Mesenchymal stem cell (in vitro differentiated cells and primary cell): ENCODE measurements around the gene UBR3.
A peak's percentile ranks its signal among the peaks of the same experiment; 100 is the strongest.
"Not testable (repeated sequence)": the region's sequence is repeated elsewhere in the genome, so short reads cannot be mapped to it uniquely, and the experiment has no call there.

Source experiments
- DNase-seq: peaks from one replicate; pipeline ENCODE4 v3.0.0-alpha.2; 2013
- H2AFZ ChIP-seq: one replicate; pipeline ENCODE4 v1.6.1; 2013; ENCODE audit warnings: low read depth, mild to moderate bottlenecking, control low read depth, inconsistent platforms, low read length, moderate library complexity
- H2AK5ac ChIP-seq: 2 replicates; pipeline ENCODE4 v1.6.1; 2013; ENCODE audit warnings: low read length, moderate library complexity, mild to moderate bottlenecking, inconsistent platforms; ENCODE audit not compliant: severe bottlenecking
- H2BK120ac ChIP-seq: one replicate; pipeline ENCODE4 v1.6.1; 2013; ENCODE audit warnings: low read depth, mild to moderate bottlenecking, inconsistent platforms, low read length, moderate library complexity
- H2BK12ac ChIP-seq, 2 experiments: one replicate each; pipeline ENCODE4 v1.6.1; 2013; ENCODE audit warnings: inconsistent platforms in 2 of 2, low read length in 2 of 2, mild to moderate bottlenecking in 2 of 2, moderate library complexity in 2 of 2, control low read depth in 1 of 2
- H2BK15ac ChIP-seq: one replicate; pipeline ENCODE4 v1.6.1; 2013; ENCODE audit warnings: mild to moderate bottlenecking, low read depth, inconsistent platforms; ENCODE audit not compliant: poor library complexity, severe bottlenecking
- H2BK5ac ChIP-seq: 2 replicates; pipeline ENCODE4 v1.6.1; 2013; ENCODE audit warnings: low read depth, mild to moderate bottlenecking, low read length, control low read depth, inconsistent platforms; ENCODE audit not compliant: poor library complexity, severe bottlenecking
- H3K14ac ChIP-seq, 2 experiments: one replicate each; pipeline ENCODE4 v1.6.1; 2013; ENCODE audit warnings: inconsistent platforms in 2 of 2, low read length in 2 of 2, control low read depth in 1 of 2, mild to moderate bottlenecking in 1 of 2, moderate library complexity in 1 of 2
- H3K18ac ChIP-seq, 2 experiments: one replicate each; pipeline ENCODE4 v1.6.1; 2013; ENCODE audit warnings: inconsistent platforms in 2 of 2, low read length in 2 of 2, control low read depth in 1 of 2, low read depth in 1 of 2, mild to moderate bottlenecking in 1 of 2
- H3K23ac ChIP-seq, 2 experiments: one replicate each; pipeline ENCODE4 v1.6.1; 2013; ENCODE audit warnings: inconsistent platforms in 2 of 2, low read length in 2 of 2, mild to moderate bottlenecking in 2 of 2, moderate library complexity in 2 of 2, control low read depth in 1 of 2
- H3K27ac ChIP-seq: 2 replicates; pipeline ENCODE4 v1.5.1; 2013; ENCODE audit warnings: mild to moderate bottlenecking, moderate library complexity, low read length, control low read depth, inconsistent platforms; ENCODE audit not compliant: poor library complexity, severe bottlenecking
- H3K27me3 ChIP-seq, 2 experiments: 2 replicates each; pipeline versions ENCODE4 v1.6.1 to v1.7.0; 2013; ENCODE audit warnings: low read length in 2 of 2, mild to moderate bottlenecking in 2 of 2, moderate library complexity in 2 of 2, control low read depth in 1 of 2, inconsistent platforms in 1 of 2; ENCODE audit not compliant: control insufficient read depth in 1 of 2, insufficient read depth in 1 of 2
- H3K36me3 ChIP-seq, 2 experiments: 2 replicates each; pipeline versions ENCODE4 v1.6.1 to v1.7.0; 2013; ENCODE audit warnings: low read length in 2 of 2, control low read depth in 1 of 2, inconsistent platforms in 1 of 2, low read depth in 1 of 2, mild to moderate bottlenecking in 1 of 2; ENCODE audit not compliant: insufficient read depth in 2 of 2, control insufficient read depth in 1 of 2
- H3K4ac ChIP-seq, 2 experiments: one replicate each; pipeline ENCODE4 v1.6.1; 2013; ENCODE audit warnings: inconsistent platforms in 2 of 2, low read length in 2 of 2, mild to moderate bottlenecking in 2 of 2, moderate library complexity in 2 of 2, control low read depth in 1 of 2, low read depth in 1 of 2
- H3K4me1 ChIP-seq: 2 replicates; pipeline ENCODE4 v1.6.1; 2013; ENCODE audit warnings: low read depth, low read length, control low read depth; ENCODE audit not compliant: control insufficient read depth, insufficient read depth
- H3K4me2 ChIP-seq: 2 replicates; pipeline ENCODE4 v1.6.1; 2013; ENCODE audit warnings: low read length, mild to moderate bottlenecking, inconsistent platforms; ENCODE audit not compliant: poor library complexity, severe bottlenecking
- H3K4me3 ChIP-seq, 2 experiments: 2 replicates each; pipeline versions ENCODE4 v1.5.1 to v1.7.0; 2013; ENCODE audit warnings: low read length in 2 of 2, mild to moderate bottlenecking in 2 of 2, control low read depth in 1 of 2, low read depth in 1 of 2; ENCODE audit not compliant: insufficient read depth in 1 of 2
- H3K79me1 ChIP-seq: replicated peaks from 2 replicates; pipeline ENCODE4 v1.6.1; 2013; ENCODE audit warnings: mild to moderate bottlenecking, control low read depth, low read length, inconsistent platforms; ENCODE audit not compliant: poor library complexity, severe bottlenecking
- H3K9ac ChIP-seq: 2 replicates; pipeline ENCODE4 v1.7.0; 2013; ENCODE audit warnings: mild to moderate bottlenecking, low read length, moderate library complexity
- H3K9me3 ChIP-seq: 2 replicates; pipeline ENCODE4 v1.7.0; 2013; ENCODE audit warnings: mild to moderate bottlenecking, low read length; ENCODE audit not compliant: control insufficient read depth
- H4K8ac ChIP-seq: one replicate; pipeline ENCODE4 v1.6.1; 2013; ENCODE audit warnings: inconsistent platforms, mild to moderate bottlenecking, low read length, moderate library complexity
- H4K91ac ChIP-seq: one replicate; pipeline ENCODE4 v1.6.1; 2013; ENCODE audit warnings: mild to moderate bottlenecking, low read length, inconsistent platforms
- WGBS: methylation state at CpG from one replicate; pipeline ENCODE4 v1.1.7; 2013; ENCODE audit warnings: mixed read lengths; 5-methylcytosine and 5-hydroxymethylcytosine counted together

The UBR3 gene

GRCh38 chr2:169933124-169933711, 106.0 kb downstream of the UBR3 start:
- Histone ChIP-seq H3K4me3 (peak overlapping the region in 1 of 2 experiments; percentile 49), H3K4me1 (no peaks in the 10 kb centered on the region), H3K4ac (no peak overlapping the region), H3K18ac (no peak overlapping the region), H2AK5ac (no peak overlapping the region), H3K23ac (no peak overlapping the region), H2BK12ac (no peak overlapping the region), H3K14ac (no peak overlapping the region), H2BK120ac (no peak overlapping the region), H2BK15ac (no peak overlapping the region), H2BK5ac (no peak overlapping the region), H3K9ac (peak overlapping the region; percentile 87), H3K9me3 (no peaks in the 10 kb centered on the region), H3K27me3 (no peaks in the 10 kb centered on the region), H2AFZ (no peak overlapping the region), H3K79me1 (peaks cover 2% of the 10 kb centered on the region), H3K36me3 (peaks cover 0 to 22% of the 10 kb centered on the region in 2 experiments), H4K8ac (no peak overlapping the region), H4K91ac (no peak overlapping the region), H3K4me2 (no peak overlapping the region), H3K27ac (no peak overlapping the region)
- DNase-seq, result peak; percentile 45
- WGBS, result no CpG with 5 or more reads among the region's 2 CpGs

DNA sequence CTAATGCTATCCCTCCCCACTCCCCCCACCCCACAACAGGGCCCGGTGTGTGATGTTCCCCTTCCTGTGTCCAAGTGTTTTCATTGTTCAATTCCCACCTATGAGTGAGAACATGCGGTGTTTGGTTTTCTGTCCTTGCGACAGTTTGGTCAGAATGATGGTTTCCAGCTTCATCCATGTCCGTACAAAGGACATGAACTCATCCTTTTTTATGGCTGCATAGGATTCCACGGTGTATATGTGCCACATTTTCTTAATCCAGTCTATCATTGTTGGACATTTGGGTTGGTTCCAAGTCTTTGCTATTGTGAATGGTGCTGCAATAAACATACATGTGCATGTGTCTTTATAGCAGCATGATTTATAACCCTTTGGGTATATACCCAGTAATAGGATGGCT, 109.4 kb downstream of the UBR3 start:
- H3K14ac ChIP-seq, H4K91ac ChIP-seq, H4K8ac ChIP-seq, H3K4me2 ChIP-seq, H3K27me3 ChIP-seq, H2AK5ac ChIP-seq, H2BK5ac ChIP-seq, H3K27ac ChIP-seq, H3K23ac ChIP-seq, H3K79me1 ChIP-seq, H3K9ac ChIP-seq, H3K18ac ChIP-seq, H3K4ac ChIP-seq, H2BK12ac ChIP-seq, H2BK120ac ChIP-seq, H2BK15ac ChIP-seq, H3K4me1 ChIP-seq, H2AFZ ChIP-seq, DNase-seq, H3K4me3 ChIP-seq, H3K9me3 ChIP-seq: not testable (repeated sequence)
- 96% methylated on average over 4 of the region's 5 CpGs for WGBS
- H3K36me3 ChIP-seq, result peaks cover 0 to 22% of the 10 kb centered on the region in 2 experiments

DNA sequence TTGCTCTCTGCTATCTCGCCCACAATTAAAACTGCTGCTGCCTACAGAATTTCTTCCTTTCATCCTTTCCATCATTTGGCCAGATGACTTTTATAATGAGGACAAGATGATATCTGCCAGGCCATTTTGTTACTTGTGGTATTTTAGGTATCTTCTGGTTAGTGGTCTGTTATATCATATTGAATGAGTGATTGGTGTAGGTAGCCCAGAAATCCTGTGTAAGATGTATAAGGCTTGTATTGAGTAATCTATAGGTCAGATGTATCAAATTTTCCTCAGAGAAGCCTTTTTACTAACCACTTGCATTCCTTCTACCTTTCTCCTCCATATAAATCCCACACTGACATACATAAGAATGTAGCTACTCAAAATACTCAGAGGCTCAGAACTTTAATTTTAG, 118.3 kb downstream of the UBR3 start:
- H2BK120ac ChIP-seq, result no peak overlapping the region
- H3K4ac ChIP-seq, result no peak overlapping the region
- no peaks in the 10 kb centered on the region for H3K9me3 ChIP-seq
- no peak overlapping the region for H2AK5ac ChIP-seq
- no peak overlapping the region for H2BK12ac ChIP-seq
- H2BK15ac ChIP-seq, result no peak overlapping the region
- H2BK5ac ChIP-seq, result no peak overlapping the region
- H3K27me3 ChIP-seq, result no peaks in the 10 kb centered on the region
- H3K4me3 ChIP-seq, result no peak overlapping the region
- H3K4me1 ChIP-seq, result no peaks in the 10 kb centered on the region
- H3K9ac ChIP-seq, result no peak overlapping the region
- H2AFZ ChIP-seq, result no peak overlapping the region
- no peak overlapping the region for H3K4me2 ChIP-seq
- H4K8ac ChIP-seq, result no peak overlapping the region
- WGBS, result 100% methylated on average over 1 of the region's 1 CpG
- no peak overlapping the region for H3K27ac ChIP-seq
- H3K79me1 ChIP-seq, result no peaks in the 10 kb centered on the region
- no peak overlapping the region for H3K18ac ChIP-seq
- H3K23ac ChIP-seq, result no peak overlapping the region
- H4K91ac ChIP-seq, result no peak overlapping the region
- no peak for DNase-seq
- H3K14ac ChIP-seq, result no peak overlapping the region
- peaks cover 0 to 72% of the 10 kb centered on the region in 2 experiments for H3K36me3 ChIP-seq

DNA sequence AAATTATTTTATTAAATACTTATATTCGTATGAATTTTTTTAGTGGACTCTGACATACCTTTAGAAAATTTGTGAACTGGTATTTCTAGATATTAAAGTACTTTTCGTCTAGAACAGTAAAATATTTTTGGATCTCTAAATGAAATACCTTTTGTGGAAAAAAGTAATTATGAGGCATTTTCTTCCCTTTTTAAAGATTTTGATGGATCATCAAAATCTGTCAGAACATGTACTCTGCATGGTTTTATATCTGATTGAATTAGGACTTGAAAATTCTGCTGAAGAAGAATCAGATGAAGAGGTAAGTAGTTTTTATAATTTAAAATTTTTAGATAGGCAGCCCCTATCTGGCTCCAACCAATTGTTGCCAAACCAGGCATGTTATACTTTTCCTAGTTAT, 118.8 kb downstream of the UBR3 start:
- WGBS, result no CpG with 5 or more reads among the region's 2 CpGs
- Histone ChIP-seq H3K23ac (no peak overlapping the region), H3K4me2 (no peak overlapping the region), H2AFZ (no peak overlapping the region), H4K8ac (no peak overlapping the region), H3K18ac (no peak overlapping the region), H3K79me1 (no peaks in the 10 kb centered on the region), H4K91ac (no peak overlapping the region), H3K4me1 (no peaks in the 10 kb centered on the region), H3K27ac (no peak overlapping the region), H3K9me3 (no peaks in the 10 kb centered on the region), H3K36me3 (peaks cover 0 to 68% of the 10 kb centered on the region in 2 experiments), H3K4ac (no peak overlapping the region), H2BK12ac (no peak overlapping the region), H3K4me3 (no peak overlapping the region), H2BK15ac (no peak overlapping the region), H3K14ac (no peak overlapping the region), H2AK5ac (no peak overlapping the region), H2BK120ac (no peak overlapping the region), H2BK5ac (no peak overlapping the region), H3K9ac (no peak overlapping the region), H3K27me3 (no peaks in the 10 kb centered on the region)
- no peak for DNase-seq
